GM12874 (cell line): ENCODE data around the gene CCNB1IP1.

Experiments
- TF ChIP-seq, protein P1 (sequence below): IDR thresholded peaks from 2 replicates; pipeline ENCODE4 v1.5.1; 2011; ENCODE audit warnings: low read depth, mild to moderate bottlenecking, control low read depth, low read length, moderate library complexity; ENCODE audit not compliant: insufficient read depth

Gene CCNB1IP1

GRCh38 chr14:20345366-20345765 is 12.3 kb upstream of the CCNB1IP1 start:
- TF ChIP-seq, protein P1, sequence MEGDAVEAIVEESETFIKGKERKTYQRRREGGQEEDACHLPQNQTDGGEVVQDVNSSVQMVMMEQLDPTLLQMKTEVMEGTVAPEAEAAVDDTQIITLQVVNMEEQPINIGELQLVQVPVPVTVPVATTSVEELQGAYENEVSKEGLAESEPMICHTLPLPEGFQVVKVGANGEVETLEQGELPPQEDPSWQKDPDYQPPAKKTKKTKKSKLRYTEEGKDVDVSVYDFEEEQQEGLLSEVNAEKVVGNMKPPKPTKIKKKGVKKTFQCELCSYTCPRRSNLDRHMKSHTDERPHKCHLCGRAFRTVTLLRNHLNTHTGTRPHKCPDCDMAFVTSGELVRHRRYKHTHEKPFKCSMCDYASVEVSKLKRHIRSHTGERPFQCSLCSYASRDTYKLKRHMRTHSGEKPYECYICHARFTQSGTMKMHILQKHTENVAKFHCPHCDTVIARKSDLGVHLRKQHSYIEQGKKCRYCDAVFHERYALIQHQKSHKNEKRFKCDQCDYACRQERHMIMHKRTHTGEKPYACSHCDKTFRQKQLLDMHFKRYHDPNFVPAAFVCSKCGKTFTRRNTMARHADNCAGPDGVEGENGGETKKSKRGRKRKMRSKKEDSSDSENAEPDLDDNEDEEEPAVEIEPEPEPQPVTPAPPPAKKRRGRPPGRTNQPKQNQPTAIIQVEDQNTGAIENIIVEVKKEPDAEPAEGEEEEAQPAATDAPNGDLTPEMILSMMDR = no peak

DNA sequence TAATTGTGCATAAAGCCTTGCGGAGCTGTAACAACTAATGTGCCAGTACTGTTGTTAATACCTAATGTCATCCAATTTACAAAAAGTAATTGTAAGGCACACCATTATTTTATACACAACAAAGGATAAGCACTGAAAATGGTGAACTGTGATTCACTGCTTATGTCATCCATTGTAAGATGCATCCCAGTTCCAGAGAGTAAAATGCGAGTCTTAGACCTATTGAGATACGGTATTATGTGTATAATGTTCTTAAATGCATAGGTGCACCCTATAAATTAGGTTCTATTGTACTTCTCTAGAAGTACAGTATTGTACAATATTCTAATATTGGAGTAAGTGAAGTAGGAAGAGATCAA is 10.8 kb upstream of the CCNB1IP1 start:
- TF ChIP-seq, protein P1 = no peak

DNA sequence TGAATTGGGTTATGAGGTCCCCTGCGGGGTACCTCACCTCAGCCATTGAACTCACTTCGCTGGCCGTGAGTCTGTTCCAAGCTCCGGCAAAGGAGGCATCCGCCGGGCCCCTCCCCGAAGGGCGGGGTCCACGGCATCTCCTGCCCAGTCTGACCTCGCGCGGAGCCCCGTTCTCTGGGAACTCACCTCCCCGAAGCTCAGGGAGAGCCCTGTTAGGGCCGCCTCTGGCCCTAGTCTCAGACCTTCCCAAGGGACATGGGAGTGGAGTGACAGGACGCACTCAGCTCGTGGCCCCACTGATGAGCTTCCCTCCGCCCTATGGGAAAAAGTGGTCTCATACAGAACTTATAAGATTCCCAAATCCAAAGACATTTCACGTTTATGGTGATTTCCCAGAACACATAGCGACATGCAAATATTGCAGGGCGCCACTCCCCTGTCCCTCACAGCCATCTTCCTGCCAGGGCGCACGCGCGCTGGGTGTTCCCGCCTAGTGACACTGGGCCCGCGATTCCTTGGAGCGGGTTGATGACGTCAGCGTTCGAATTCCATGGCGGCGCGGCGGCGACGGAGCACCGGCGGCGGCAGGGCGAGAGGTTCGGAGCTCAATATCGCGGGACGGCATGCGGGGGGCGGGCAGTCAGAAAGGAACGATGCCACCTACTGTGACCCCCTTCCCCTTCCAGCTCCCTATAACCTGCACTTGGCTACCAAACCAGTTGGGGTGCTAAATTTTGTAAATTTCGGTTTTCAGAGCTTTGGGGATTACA is 10.2 kb upstream of the CCNB1IP1 start, which contains the start of gene PARP2:
TSS of gene PARP2 (plus strand) at position 544 of the 770 bp plus-strand sequence. CDS start at position 551, 7 bp downstream.
- TF ChIP-seq, protein P1 = no peak

GRCh38 chr14:20341646-20342045 is 8.6 kb upstream of the CCNB1IP1 start:
- TF ChIP-seq, protein P1 = no peak

DNA sequence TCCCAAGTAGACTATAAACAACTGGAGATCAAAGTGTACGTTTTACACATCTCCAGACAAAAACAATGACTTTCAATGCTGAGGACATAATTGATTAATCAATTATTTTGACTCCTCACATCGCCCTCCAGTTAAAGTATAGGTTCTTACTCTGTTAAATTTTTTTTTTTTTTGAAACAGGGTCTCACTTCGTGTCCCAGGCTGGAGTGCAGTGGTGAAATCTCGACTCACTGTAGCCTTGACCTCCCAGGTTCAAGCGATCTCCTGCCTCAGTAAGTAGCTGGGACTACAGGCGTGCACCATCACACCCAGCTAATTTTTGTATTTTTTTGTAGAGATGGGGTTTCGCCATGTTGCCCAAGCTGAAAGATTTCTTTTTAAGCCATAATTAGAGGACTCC is 938 bp upstream of the CCNB1IP1 start:
- TF ChIP-seq, protein P1 = no peak

GRCh38 chr14:20333494-20333841 is 389 bp upstream of the CCNB1IP1 start:
- TF ChIP-seq, protein P1 = no peak

DNA sequence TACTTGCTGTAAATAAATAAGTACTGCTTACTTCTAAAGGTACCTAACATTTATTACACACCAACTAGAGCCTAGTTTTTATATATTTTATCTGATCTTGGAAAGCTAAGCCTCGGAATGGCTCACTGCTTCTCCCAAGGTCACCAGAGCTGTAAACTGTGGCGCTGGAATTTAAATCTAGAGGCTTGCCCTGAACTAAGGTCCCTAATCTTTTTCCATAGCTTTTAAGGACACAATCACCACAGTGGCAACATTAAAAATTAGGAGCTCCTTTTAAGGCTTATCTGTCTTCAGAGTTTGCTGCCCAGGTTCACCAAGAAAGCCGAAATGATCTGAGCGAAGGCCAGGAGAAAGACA is 670 bp downstream of the CCNB1IP1 start:
- TF ChIP-seq, protein P1 = no peak
